Coronary artery (tissue), 2 donors: ENCODE measurements around the gene SLC49A3.

Experiments
- DNase-seq: peaks from one replicate; pipeline ENCODE4 v3.0.0-alpha.2; 2017; ENCODE audit warnings: low spot score
- H3K27ac ChIP-seq, 2 donors: fragments of 200-600 bp; sonication (generic); one replicate each; pipeline ENCODE4 v1.5.1; 2016 to 2019
- H3K4me3 ChIP-seq: fragments of 200-600 bp; sonication (generic); 2 replicates; pipeline ENCODE4 v1.5.1; 2016; ENCODE audit warnings: mild to moderate bottlenecking, moderate library complexity
- TF ChIP-seq, protein P1 (sequence below): fragments of 200-600 bp; sonication (generic); IDR thresholded peaks from one replicate; pipeline ENCODE4 v1.5.1; 2019; ENCODE audit warnings: antibody characterized with exemption

Gene SLC49A3

DNA sequence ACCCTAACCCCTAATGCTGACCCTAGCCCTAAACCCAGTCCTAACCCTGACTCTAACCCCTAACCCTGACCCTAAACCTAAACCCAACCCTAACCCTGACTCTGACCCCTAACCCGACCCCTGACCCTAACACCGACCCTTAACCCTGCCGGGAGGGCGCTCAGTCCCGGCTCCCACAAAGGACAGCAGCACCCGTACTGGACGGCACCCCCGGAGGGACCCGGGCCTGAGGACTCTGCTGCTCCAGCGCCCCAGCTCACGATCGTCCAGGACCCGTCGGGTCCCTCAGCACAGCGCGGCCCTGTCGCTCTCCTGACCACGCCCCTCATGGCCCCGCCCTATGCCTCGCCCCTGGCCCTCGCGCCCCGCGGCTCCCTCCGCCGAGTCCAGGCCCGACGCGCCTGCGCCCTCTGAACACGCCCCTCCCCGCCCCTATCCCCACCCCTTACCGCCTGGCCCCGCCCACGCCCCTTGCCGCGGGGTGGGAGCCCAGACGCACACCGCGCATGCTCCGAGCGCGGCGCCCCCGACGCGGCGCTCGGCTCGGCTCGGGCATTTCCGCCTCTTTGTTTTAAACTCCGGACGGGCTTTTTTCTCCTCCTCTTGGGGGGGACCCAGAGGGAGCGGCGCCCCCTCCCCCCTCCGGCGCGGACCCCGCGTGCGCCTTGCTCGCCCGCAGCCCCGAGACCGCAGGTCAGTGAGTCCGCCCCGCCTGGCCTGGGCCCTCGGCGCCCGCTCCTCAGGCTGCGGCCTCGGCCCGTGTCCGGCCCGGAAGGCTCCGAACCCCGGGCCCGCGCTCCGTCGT lies 16.5 kb upstream of the SLC49A3 start, which contains the start of gene PCGF3:
PCGF3 (plus strand) TSS at position 555 of the 805 bp plus-strand sequence. CDS start 27,849 bp downstream, outside the sequence.
- Histone ChIP-seq H3K27ac (peak within 1 kb of the TSS; percentile 78 to 83), H3K4me3 (peak within 1 kb of the TSS; percentile 91)
- TF ChIP-seq, protein P1, sequence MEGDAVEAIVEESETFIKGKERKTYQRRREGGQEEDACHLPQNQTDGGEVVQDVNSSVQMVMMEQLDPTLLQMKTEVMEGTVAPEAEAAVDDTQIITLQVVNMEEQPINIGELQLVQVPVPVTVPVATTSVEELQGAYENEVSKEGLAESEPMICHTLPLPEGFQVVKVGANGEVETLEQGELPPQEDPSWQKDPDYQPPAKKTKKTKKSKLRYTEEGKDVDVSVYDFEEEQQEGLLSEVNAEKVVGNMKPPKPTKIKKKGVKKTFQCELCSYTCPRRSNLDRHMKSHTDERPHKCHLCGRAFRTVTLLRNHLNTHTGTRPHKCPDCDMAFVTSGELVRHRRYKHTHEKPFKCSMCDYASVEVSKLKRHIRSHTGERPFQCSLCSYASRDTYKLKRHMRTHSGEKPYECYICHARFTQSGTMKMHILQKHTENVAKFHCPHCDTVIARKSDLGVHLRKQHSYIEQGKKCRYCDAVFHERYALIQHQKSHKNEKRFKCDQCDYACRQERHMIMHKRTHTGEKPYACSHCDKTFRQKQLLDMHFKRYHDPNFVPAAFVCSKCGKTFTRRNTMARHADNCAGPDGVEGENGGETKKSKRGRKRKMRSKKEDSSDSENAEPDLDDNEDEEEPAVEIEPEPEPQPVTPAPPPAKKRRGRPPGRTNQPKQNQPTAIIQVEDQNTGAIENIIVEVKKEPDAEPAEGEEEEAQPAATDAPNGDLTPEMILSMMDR, result no peak

DNA sequence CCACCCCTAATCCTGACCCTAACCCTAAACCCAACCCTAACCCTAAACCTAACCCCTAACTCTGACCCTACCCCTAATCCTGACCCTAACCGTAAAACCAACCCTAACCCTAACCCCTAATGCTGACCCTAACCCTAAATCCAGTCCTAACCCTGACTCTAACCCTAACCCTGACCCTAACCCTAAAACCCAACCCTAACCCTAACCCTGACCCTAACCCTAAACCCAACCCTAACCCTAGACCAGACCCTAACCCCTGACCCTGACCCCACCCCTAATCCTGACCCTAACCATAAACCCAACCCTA lies 16.0 kb upstream of the SLC49A3 start:
- no peak for DNase-seq
- peak overlapping the region in 1 of 2 donors; percentile 83 for H3K27ac ChIP-seq
- H3K4me3 ChIP-seq, result peak overlapping the region; percentile 91
- TF ChIP-seq, protein P1, result no peak

More for the DNA sequence above, 16.5 kb upstream of the SLC49A3 start, which contains the start of gene PCGF3:
- peak; percentile 97 for DNase-seq

DNA sequence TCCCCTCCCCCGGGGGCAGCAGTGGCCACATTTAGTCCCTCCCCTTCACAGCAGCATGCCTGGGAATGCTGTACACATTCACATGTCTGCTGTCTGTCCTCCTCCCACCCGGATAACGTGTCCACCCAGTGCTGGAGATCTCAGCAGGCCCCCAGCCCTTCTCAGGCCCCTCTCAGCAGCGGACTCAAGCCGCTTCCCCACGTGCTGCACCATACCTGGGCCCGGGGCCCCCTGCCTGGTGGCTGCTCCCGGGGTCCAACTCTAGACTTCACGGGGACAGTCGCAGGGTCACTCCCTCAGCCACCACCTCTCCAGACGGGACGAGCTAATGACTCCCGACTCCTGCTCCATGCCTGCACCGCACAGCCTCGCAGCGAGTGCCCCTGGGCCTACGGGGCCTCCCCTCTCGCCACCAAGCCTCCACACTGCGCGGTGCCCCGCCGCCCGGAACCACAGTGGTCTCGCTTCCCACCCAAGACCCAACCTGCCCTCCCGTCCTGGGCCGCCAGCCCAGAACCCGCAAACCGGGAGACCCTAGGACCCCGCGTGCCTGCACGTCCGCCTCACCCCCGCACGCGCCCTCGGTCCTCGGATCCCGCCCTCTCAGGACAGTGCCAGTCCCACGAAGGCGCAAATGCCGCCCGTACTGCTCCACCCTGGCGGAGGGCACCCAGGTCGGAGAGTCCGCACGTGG lies 15.4 kb upstream of the SLC49A3 start:
- no peak for DNase-seq
- Histone ChIP-seq H3K27ac (no peak overlapping the region), H3K4me3 (no peak overlapping the region)
- TF ChIP-seq, protein P1, result no peak

DNA sequence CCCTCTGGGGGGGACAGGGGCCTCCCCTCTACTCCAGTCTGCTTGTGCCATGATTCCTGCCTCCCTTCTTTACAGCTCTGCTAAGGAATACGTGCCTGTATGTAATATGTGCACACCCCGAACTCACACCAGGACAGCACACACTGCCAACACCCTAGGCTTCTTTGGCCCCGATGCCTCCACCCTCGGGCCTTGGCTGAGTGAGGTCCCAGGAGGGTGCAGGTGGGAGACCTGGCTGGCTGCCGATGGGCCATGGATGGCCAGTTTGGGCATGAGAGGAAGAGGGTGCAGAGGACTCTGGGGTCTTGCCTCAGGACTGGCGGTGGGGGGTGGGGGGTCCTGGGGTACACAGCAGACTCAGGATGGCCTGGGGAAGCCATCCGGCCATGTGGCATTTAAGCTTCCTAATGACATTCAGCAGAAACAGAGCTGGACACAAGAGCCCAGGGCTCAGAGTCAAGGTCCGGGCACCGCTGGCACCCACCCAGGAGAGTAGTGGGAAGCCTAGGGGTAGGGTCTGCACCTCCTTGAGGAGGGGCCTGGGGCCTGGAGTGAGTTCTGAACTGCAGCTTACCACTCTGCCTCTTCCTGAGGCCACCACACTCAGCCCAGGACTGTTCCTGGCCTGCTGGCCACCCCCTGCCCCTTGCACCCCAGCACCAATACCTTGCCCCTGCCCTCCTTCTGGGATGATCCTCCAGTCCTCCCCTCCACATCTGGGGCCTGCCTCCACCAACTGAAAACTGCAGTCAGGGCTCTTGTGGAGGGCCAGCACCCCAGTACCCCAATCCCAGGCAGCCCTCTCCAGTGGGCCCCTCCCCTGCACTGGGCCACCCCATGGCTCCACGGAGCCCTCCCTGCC lies 14.6 kb upstream of the SLC49A3 start:
- TF ChIP-seq, protein P1, result no peak
- no peak for DNase-seq
- H3K27ac ChIP-seq, result no peak overlapping the region
- no peak overlapping the region for H3K4me3 ChIP-seq

DNA sequence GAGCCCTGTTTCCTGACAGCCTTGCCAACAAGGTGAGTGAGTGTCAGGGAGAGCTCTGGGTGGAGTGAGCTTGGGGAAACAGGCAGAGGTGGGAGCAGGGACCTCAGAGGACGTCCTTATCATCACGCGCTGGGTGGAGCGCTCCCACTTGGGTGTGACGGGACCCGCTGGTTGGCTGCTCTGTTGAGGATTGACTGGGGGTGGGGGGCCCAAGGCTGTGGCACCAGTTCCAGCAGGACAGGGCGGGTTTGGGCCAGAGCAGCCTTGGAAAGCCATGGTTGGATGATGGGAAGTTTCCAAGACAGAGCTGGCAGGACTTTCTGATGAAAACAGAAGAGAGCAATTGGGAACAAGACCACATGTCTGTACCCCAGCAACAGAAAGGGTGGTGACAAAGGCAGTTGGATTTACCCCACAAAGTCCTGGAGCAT lies 13.7 kb upstream of the SLC49A3 start:
- no peak for DNase-seq
- Histone ChIP-seq H3K4me3 (no peak overlapping the region), H3K27ac (no peak overlapping the region)
- TF ChIP-seq, protein P1, result no peak

DNA sequence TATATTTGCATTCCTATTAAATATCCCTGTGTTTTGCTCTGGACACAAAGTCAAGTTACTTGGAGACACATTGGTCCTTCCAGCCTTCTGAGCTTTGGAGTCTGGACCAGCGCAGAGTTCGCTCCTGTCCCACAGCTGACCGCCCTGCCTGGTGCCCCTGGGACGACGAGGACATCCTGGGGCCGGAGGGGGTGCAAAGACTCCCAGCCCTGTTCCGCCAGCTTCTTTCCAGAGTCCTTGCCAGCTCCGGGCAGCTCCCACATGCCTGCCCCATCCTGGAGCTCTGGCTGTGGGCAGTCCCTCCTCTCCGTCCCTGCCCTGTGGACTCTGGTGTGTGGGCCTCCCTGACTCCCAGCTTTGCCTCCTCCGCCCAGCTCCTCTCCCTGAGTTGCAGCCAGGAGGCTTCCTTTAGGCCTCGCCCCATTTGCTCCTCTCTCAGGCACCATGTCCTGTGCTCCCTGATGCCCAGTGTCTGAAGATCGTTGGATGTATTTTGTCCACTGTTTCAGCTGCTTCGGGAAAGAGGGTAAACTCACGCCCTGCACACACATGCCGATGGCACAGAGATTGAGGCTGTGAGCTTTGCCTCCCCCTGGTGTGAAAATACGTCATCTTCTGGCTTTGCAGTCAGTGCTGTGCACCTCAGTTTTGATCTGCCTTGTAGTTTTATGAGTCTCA lies 11.8 kb upstream of the SLC49A3 start:
- Histone ChIP-seq H3K4me3 (no peak overlapping the region), H3K27ac (no peak overlapping the region)
- no peak for DNase-seq
- TF ChIP-seq, protein P1, result no peak
